ENCODE results near the gene LSM3. TPM values are rescaled to one million over a fixed set of nuclear protein-coding genes. Genes with fewer than 3 reads are reported as not detected.

LSM3 gene
- total and polyA plus RNA-seq, 9 of the 15 experiments (the other 6 are each of a cell fraction or from before 2014, with no cell fraction given), result 33.8 to 203 (median 61.2) TPM

GRCh38 chr3:14154276-14154675 lies 24.3 kb upstream of the LSM3 start:
- FAIRE-seq, result no peak
- POLR2A ChIA-PET, result interaction anchor here (1.1 to 3.6 kb wide), 2 partner anchors 9 to 23 kb away, joined by 3 to 18 read pairs; no protein-coding TSS in a partner anchor

More at GRCh38 chr3:14154276-14154675, 24.3 kb upstream of the LSM3 start:
- WGBS (ENCODE audit: insufficient coverage, low coverage, missing lambda C conversion rate), result 95% methylated on average over 5 of the region's 5 CpGs
- peaks cover 79% of the 10 kb centered on the region for H3K36me3 ChIP-seq (ENCODE audit: control insufficient read depth, insufficient read depth, low read length)
- no peak overlapping the region for H3K27ac ChIP-seq (ENCODE audit: extremely low read depth, low read depth, low read length)
- no peak overlapping the region for H3K4me3 ChIP-seq
- no peaks in the 10 kb centered on the region for H3K27me3 ChIP-seq (ENCODE audit: control insufficient read depth in 2 of 2, insufficient read depth in 2 of 2, low read length in 2 of 2)
- intact Hi-C loops (cut with micrococcal nuclease), result no loop called here
- no peak overlapping the region for H2AFZ ChIP-seq (ENCODE audit: low read depth, low read length)
- no peaks in the 10 kb centered on the region for H3K9me3 ChIP-seq (replicated peaks; ENCODE audit: control insufficient read depth, insufficient read depth, low read depth, low read length)
- CTCF ChIA-PET (ENCODE audit: low intra/inter-chr PET ratio), result no interaction called here
- TF ChIP-seq MCM5 (IDR thresholded peaks at IDR 0.05; ENCODE audit: low read depth) (no peak), ZNF609 (CRISPR knock-in tag; IDR thresholded peaks at IDR 0.05; ENCODE audit: borderline replicate concordance) (no peak)
- no peaks in the 10 kb centered on the region for H3K79me2 ChIP-seq (ENCODE audit: control insufficient read depth, insufficient read depth, low read length)
- H3K9ac ChIP-seq (ENCODE audit: insufficient read depth in 1 of 2, low read depth in 2 of 2, low read length in 2 of 2), result no peak overlapping the region
- no TSS peak for BruUV-seq (replicated peaks)
- in situ Hi-C loops (cut with MboI), result no loop called here
- ATAC-seq (no peak), DNase-seq (ENCODE audit: extremely low read depth in 1 of 4, low spot score in 3 of 4) (no peak)
- no peak overlapping the region for H3K4me2 ChIP-seq (ENCODE audit: insufficient read depth, low read length)
- no peaks in the 10 kb centered on the region for H3K9me1 ChIP-seq (ENCODE audit: control insufficient read depth, insufficient read depth, low read length)
- no peaks in the 10 kb centered on the region; the same call in 1 of the 2 replicates for H4K20me1 ChIP-seq (replicated peaks; ENCODE audit: control insufficient read depth, insufficient read depth, low read length)
- H3K4me1 ChIP-seq (replicated peaks in 1 of 2; ENCODE audit: control insufficient read depth in 2 of 2, insufficient read depth in 2 of 2, low read length in 2 of 2), result no peaks in the 10 kb centered on the region; a peak in 1 of 5 replicates

All from K562 (cell line).